HuH-7 (cell line): ENCODE data around the gene GNG10.
"Not testable (repeated sequence)": the region's sequence is repeated elsewhere in the genome, so short reads cannot be mapped to it uniquely, and the experiment has no call there.

Experiments
- DNase-seq: peaks from one replicate; pipeline ENCODE4 v3.0.0; 2011; ENCODE audit warnings: low spot score

The GNG10 gene

DNA sequence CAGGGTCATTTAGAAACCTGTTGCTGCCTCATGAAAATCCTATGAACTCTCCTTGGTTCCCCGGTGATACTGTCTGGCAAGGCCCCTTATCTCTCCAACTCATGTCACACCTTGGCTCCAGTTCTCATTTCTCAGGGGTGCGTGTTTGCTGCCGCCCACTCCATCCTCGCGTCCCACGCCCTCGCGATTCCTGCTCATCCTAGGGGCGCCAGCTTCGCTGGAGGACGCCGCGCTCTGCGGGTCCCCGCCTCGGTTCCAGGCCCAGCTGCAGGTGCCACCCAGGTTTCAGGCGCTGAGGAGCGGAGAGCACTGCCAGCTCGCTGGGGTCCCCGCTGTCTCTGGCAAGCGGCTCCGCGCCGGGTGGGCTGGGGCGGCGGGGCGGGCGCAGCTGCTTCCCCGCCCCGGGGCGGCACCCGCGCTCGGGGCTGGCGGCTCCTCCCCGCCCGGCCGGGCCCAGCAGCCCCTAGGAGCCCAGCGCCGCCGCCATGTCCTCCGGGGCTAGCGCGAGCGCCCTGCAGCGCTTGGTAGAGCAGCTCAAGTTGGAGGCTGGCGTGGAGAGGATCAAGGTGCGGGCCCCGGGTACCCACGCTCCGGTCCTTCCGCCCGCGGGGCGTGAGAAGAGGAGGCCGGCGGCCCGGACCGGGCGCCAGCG lies at the start of gene GNG10:
Gene GNG10, plus strand, starts transcription at position 456 of the 652 bp plus-strand sequence. Its CDS starts 30 bp downstream, at position 486.
- peak; percentile 85 for DNase-seq

DNA sequence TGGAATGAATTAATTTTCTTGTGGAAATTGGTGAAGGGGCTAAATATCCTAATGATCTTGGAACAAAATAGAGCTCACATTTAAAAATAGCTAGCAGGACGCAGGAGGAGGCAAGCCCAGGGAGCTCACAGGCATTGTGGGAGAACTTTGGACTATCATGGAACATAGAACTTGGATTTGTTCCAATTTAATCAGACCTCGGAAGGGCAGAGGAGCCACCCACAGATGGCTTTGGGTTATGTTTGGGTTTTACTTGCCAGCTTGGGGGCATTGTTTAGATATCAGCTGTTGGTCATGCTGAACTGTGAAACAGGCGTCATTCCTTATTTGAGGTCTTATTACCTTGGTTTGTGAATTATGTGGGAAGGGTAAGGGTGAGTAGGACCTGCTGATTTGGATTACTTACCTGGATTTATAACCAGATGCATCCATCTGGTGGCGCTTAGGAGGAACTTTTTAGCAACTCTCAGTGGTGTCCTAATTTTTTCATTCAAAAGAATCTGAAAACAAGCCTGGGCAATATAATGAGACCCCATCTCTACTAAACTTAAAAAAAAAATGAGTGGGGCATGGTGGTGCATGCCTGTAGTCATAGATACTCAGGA lies 47.9 kb upstream of the GNG10 start:
- peak; percentile 56 for DNase-seq

DNA sequence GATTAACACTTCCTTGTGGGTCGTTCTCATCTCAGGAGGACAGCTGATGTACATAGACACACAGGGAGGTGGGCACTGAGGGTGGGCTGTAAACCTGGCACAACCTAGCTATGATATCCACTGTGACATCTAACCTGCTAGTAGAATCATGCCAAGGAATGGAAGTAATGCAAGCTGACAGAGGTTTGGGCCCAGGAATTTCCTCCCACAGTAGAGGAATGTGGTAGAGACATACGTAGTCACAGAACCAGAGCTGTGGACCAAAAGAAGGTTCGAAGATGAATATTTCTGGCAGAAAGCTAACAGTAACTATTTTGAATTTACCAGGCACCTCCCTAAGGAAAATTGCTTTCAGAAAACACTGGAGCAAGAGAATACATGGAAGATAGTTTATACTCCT lies 45.5 kb upstream of the GNG10 start:
- DNase-seq = no peak

DNA sequence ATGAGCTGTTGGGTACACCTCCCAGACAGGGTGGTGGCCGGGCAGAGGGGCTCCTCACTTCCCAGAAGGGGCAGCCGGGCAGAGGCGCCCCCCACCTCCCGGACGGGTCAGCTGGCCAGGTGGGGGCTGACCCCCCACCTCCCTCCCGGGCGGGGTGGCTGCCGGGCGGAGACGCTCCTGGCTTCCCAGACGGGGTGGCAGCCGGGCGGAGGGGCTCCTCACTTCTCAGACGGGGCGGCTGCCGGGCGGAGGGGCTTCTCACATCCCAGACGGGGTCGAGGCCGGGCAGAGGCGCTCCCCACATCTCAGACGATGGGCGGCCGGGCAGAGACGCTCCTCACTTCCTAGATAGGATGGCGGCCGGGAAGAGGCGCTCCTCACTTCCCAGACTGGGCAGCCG lies 44.1 kb upstream of the GNG10 start:
- not testable (repeated sequence) for DNase-seq

DNA sequence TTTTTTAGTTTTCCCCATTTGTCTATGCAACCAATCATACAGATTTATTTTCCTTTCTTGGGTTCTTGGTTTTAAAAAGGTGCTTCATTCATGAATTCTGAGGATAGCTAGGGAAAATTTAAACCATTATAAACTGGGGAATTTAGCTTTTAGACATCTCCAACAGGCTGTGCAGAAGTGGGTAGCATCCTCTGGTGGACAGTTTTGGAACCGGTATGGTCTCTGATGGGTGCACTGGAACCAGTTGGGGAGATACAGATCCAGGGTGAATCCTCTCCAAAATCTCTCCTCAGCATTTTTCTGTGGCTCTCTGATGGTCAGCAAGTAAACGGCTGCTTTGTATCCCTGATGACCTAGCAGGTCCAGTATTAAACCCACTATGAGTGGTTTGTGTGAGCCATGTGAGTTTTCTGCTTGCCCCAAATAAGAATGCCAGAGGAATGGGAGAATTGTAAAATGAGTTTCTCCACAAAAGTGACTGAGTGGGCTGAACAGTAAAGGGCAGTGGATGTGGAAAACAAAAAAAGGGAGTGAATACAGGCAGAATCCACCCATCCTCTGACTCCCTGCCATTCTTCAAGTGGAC lies 39.4 kb upstream of the GNG10 start:
- DNase-seq = peak; percentile 76

DNA sequence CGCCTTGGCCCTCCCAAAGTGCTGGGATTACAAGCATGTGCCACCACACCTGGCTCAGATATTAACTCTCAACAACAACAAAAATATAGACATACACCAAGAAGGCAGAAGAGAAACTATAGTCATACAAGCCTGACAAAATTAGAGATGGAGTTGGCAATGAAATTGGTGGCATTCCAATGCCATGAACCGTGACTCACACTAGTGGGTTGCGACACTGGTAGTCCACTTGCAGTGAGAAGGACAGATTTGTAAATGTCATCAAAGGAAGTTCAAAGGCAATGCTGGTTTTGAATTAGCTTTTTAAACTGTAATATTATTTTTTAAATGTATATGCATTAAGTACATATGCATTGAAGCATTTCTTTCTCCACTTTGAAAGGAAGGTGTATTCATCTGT lies 38.8 kb upstream of the GNG10 start:
- DNase-seq = no peak

DNA sequence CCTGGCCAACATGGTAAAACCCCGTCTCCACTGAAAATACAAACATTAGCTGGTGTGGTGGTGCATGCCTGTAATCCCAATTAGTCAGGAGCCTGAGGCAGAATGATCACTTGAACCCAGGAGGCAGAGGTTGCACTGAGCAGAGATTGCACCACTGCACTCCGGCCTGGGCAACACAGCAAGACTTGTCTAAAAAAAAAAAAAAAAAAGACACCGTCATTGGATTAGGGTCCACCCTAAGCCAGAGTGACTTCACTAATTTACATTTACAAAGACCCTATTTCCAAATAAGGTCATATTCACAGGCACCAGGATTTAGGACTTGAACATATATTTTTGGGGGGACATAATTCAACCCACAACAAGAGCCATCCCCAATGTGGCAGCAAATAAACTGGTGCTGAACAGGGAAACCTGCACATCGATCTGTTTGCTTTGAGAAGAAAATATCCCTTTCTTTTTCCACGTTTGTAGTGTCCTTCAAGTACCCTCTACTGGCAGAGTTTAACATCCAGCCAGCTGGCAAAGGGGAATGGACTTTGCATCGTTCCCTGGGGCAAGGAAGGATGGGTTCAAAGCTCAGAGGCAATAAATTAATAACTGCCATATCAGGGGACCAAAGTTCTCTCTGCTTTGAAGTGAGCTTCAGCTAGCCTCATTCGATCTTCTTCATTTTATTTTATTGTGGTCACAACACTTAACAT lies 34.0 kb upstream of the GNG10 start:
- peak; percentile 73 for DNase-seq

DNA sequence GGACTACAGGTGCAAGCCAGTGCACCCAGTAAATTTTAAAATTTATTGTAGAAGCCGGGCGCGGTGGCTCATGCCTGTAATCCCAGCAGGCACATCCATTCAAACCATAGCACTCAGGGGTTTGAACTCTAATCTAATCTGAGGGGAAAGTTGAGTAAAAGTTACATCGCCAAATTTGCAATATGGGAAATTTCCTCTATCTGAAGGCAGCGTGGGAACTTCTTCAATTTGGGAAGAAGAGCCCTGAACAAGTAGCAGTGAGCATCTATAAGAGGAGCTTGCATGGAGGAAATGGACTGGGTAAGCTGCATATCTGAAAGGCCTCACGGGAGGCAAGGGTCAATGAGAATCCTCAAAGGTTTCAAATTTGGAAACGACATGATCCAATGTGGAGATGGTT lies 33.0 kb upstream of the GNG10 start:
- no peak for DNase-seq

DNA sequence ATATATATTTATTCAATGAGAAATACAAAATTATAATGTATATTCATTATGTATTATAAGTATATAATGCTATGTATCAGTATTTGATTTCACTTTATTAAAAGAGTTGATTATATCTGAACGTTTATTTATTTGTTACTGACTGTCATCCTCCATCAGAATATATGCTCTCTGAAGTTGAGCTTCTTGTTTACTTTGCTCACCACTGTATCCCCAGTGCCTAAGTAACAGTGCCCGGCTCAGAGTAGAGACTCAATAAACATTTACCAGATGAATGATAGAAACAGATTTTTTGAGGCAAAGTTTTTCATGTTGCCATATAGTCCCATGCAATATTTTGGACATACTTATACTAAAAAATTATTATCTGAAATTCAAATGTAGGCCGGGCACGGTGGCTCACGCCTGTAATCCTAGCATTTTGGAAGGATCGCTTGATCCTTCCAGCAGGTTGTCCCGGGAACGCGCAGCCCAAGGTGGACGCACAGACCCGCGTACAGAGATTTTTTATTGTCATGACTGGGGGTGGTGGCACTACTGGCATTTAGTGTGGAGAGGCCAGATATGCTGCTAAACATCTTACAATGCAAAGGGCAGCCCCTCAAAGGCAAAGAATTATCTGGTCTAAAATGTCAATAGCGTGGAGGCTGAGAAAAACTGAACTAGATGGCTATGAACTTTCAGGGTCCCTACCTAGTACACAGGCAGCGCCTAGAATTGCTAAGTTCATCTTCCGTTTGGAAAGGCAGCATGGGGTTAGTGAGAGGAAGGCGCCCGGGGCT lies 31.0 kb upstream of the GNG10 start:
- DNase-seq = no peak

DNA sequence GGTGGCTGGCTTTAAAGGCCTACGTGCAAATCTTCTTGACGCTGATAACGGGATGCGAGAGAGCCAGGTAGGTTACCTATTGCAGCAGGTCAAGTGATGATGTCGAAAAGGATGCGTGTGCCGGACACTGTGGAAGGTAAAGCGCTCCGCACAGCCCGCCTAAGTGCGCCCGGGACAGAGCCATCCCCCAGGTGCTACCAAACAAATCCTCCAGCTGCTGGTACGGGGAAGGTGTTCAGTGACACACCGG lies 30.5 kb upstream of the GNG10 start:
- no peak for DNase-seq

DNA sequence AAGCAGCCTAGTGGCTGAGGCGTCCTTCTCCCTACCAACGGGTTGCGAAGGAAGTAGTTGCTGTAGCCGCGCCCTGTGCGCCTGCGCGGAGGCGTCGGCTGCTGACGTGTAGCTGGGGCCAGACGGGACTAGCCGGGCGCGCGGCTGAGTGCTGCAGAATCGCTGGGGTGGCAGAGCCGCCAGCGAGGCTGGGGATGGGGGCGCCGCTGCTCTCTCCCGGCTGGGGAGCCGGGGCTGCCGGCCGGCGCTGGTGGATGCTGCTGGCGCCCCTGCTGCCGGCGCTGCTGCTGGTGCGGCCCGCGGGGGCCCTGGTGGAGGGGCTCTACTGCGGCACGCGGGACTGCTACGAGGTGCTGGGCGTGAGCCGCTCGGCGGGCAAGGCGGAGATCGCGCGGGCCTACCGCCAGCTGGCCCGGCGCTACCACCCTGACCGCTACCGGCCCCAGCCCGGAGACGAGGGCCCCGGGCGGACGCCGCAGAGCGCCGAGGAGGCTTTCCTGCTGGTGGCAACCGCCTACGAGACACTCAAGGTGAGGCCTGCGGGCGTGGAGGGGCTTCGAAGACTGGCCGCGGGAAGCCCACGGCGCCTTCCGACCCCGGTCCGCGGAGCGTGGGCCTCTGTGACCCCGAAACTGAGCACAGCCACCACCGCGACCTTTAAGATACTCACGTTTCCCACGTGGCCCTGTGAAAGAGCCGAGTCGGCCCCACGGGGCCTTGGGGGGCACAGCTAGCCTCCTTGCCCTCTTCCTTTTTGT lies 30.0 kb upstream of the GNG10 start, which contains the start of gene DNAJC25:
Gene DNAJC25, plus strand, starts transcription at position 121 of the 758 bp plus-strand sequence. Its CDS starts 74 bp downstream, at position 195.
- peak; percentile 99 for DNase-seq

DNA sequence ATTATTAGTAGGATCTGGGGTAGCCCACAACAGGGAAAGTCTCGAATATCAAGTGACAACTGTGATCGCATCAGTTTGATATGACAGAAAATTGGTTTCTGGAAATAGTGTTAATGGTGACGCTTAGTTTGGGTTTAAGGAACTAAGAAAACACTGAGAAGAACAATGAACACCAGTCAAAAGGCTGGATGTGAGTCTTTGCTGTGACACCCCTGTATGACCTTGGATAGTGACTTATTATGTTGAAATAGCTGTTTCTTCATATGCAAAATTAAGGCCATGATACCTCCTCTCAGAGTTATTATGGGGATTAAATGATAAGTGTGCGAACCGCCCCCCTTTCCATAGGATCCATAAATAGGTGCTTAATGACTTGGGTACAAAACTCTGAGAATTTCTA lies 29.3 kb upstream of the GNG10 start:
- no peak for DNase-seq

DNA sequence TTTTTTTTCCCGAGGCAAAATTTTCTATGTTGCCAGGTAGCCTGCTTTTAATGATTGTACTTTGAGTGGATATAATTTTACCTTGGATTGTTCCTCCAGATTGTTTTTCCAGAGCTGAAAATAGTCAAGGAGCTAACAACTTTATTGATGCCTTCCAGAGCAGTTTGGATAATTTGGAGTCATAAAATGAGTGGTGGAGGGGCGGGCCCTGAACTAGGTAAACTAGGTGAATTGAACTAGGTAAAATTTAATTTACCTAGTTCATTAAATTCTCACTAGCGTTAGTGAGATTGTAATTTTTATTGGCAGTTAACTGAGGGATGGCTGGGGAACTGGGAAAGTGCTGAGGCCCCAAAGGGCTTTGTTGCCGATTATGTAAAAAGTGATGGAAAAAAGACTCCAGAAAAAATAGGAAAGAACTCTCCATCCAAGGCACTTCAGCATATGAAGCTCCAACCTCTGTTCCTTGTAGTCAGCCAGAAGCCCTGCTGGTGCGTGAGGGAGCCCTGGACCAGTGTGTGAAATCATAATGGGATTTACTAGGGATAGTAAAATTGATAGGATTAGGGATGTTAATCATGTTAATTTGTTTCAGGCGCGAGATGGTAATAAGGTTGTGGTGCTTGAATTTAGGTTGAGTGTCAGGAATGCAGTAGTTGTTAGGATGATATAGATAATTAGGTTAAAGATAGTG lies 28.6 kb upstream of the GNG10 start:
- DNase-seq = no peak

DNA sequence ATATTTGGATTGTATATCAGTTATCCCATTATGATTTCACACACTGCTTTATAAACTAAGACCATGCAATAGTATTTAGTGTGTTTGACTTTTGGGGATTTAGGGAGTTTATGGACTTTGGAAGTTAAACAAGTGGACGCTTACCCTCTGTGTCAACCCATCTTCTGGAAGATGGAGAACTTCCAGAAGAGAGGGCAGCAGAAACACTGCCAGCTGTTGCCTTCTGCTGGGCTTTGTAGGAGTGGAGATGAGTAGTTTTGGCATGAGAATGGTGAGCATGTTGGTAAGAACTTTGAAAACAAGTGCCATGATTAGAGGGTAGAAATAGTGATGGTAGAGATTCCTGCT lies 28.0 kb upstream of the GNG10 start:
- DNase-seq = no peak

DNA sequence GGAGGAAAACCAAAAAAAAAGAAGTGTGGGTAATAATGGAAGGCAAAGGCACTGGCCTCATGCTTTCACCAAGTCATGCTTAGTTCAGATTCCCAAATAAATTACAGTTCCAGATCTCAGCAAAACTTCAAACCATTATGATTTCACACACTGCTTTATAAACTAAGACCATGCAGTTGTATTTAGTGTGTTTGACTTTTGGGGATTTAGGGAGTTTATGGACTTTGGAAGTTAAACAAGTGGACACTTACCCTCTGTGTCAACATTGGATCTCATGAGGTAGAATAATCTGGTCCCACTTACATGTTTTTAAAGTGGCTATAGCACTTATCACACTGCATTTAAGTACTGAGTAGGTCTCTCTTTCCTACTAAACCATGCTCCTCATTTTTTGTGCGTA lies 26.5 kb upstream of the GNG10 start:
- no peak for DNase-seq

DNA sequence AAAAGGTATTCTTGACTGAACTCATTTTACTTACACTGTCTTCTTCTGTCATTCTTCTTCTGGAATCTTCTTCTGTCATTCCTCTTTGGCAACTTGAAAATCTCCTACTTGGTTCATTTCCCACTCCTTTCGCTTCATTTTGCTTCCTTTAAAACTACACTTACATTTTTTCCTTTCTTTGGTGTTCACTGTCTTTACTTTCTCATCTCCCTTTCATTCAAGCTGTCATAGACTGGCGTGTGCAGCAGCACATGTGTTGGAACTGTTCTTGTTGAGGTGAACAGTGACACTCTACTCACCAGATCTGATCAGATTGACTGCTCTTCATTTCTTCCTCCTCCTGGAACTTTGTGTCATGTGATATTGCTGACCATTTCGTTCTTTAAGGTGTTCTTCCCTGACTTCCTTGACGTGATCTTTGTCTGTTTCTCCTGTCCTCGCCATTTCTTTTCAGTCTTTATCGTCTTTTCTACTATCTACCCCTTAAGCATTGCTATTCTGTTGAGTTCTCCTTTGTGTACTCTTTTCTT lies 23.9 kb upstream of the GNG10 start:
- DNase-seq = no peak

DNA sequence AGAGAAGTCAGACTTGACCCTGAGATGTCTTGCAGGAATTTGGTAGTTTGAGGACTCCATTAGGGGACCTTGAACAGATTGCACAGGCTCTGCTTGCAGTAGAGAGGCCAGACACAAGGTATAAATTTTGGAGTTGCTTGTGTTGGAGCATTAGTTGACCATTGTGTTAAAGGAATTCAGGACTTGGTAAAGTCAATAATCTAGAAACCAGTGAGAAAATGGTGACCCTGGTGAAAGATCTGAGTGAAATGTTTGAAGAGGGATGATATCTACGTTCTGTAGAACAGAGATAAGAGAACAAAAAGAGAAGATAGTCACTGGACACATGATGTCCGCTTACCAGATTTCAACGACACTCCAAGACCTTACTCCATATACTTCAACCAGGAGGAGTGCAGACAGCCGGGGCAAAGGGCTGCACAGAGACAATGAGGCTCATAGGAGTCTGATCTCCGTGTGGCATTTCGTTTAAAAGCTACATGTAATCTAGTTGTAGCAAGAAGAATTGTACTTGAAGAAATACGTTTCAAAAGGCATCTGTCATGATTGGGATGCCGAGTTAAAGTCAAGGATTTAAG lies 17.1 kb upstream of the GNG10 start:
- DNase-seq = no peak

DNA sequence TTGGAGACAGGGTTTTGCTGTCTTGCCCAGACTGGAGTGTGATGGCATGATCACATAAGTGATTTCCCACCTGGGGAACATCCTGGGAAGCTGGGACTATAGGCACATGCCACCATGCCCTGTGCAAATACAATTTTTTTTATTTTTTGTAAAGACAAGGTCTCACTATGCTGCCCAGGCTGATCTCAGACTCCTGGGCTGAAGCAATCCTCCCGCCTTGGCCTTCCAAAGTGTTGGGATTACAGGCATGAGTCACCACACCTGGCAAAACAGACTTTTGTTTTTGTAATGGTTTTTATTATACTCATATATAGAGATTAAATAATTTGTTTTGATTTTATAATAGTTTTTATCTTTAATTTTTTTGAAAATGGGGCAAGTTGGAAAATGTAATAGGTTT lies 15.6 kb upstream of the GNG10 start:
- DNase-seq = no peak

DNA sequence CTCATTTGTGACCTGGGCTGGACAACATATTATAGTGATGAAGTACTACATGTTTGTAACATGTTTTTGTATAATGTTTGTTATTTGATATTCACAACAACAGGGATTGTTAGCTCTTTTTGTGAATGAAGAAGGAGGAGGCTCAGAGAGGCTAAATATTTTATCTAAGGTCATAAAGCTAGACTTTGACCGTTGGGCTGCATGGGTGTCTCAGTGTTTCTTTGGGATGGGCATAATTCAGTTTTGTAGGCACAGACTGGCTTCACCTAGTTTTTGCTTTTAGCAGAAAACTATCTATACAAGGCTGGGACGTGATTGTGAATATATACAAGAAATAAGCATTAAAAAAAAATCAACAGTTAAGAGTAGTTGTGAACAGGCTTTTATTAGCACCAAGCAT lies 15.0 kb upstream of the GNG10 start:
- no peak for DNase-seq

DNA sequence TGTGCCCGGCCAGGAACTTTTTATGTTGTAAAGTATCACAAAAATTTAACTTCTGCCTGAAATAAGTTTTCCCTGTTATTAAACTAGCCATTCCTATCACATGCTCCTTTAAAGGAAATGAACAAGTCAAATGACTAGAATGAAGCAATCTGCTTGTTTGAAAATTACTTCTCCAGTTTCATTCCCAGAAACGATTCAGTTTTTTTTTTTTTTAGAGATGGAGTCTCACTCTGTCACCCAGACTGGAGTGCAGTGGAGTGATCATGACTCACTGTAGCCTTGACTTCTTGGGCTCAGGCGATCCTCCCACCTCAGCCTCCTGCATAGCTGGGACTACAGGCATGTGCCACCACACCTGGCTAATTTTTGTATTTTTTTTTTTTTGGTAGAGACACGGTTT lies 13.3 kb upstream of the GNG10 start:
- DNase-seq = no peak

DNA sequence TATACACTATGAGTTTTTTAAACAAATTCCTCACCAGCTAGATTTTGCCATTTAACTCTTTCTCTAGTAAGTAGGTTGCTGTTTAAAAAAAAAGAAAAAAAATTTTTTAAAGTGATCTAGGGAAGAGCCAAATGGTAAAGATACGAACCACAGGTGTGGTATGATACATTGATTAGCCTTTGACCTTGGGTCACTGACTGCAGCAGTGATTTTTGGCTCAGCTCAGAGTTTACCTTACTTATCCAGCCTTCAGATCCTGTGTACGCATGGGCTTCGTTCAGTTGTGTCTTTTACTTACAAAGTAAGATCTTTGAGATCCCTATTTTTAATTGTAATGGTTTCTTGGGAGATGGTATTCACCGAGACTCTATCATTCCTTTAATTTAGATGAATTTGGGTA lies 12.4 kb upstream of the GNG10 start:
- no peak for DNase-seq
